Choroid plexus epithelial cell (primary cell): Measurements from ENCODE around the gene NSA2.
"Not testable (repeated sequence)": the region's sequence is repeated elsewhere in the genome, so short reads cannot be mapped to it uniquely, and the experiment has no call there.

ENCODE experiments used
- DNase-seq: peaks from one replicate; pipeline ENCODE4 v3.0.0-alpha.2; 2010; ENCODE audit warnings: low read depth
- H3K4me3 ChIP-seq: 2 replicates; pipeline ENCODE4 v1.5.1; 2011; ENCODE audit warnings: low read depth, mild to moderate bottlenecking, control low read depth, low read length, moderate library complexity
- TF ChIP-seq, protein P1 (sequence below): conservative IDR thresholded peaks from 2 replicates; pipeline ENCODE4 v1.5.1; 2011; ENCODE audit warnings: low read depth, mild to moderate bottlenecking, control low read depth, inconsistent platforms, low read length, moderate library complexity

The NSA2 gene

DNA sequence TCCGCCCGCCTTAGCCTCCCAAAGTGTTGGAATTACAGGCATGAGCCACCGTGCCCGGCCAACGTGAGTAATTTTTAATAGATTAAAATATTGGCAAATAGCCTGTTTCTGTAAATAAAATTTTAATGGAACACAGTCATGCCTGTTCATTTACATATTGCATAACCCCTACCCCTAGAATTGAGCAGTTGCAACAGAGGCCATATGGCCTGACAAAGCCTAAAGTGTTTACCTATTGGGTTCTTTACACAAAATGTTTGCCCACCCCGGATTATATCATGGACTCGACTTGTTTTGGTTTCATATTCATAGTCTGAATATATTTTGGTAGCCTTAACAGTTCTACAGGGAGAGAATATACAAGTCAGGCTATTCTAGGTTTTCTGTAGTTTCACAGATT, 5.3 kb downstream of the NSA2 start:
- H3K4me3 ChIP-seq: no peak overlapping the region
- DNase-seq: peak; percentile 7
- TF ChIP-seq, protein P1, sequence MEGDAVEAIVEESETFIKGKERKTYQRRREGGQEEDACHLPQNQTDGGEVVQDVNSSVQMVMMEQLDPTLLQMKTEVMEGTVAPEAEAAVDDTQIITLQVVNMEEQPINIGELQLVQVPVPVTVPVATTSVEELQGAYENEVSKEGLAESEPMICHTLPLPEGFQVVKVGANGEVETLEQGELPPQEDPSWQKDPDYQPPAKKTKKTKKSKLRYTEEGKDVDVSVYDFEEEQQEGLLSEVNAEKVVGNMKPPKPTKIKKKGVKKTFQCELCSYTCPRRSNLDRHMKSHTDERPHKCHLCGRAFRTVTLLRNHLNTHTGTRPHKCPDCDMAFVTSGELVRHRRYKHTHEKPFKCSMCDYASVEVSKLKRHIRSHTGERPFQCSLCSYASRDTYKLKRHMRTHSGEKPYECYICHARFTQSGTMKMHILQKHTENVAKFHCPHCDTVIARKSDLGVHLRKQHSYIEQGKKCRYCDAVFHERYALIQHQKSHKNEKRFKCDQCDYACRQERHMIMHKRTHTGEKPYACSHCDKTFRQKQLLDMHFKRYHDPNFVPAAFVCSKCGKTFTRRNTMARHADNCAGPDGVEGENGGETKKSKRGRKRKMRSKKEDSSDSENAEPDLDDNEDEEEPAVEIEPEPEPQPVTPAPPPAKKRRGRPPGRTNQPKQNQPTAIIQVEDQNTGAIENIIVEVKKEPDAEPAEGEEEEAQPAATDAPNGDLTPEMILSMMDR: no peak

DNA sequence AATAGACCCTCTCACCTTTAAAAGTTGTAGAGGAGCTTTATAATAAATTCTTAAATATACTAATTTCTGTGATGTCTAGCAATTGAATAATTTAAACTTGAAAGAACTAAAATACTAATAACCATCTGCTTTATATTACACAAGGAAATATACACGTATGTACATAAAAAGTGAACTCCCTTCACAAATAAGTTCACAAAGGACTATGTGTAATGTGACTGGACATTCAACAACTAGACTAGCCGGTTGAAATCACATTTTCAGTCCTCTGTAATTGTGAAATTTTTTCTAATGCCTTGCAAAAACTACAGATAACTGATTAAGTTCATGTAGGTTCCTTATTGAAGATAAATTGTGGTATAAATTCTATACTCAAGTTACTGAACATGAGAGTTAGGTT, 11.6 kb downstream of the NSA2 start:
- no peak for DNase-seq
- TF ChIP-seq, protein P1: no peak

DNA sequence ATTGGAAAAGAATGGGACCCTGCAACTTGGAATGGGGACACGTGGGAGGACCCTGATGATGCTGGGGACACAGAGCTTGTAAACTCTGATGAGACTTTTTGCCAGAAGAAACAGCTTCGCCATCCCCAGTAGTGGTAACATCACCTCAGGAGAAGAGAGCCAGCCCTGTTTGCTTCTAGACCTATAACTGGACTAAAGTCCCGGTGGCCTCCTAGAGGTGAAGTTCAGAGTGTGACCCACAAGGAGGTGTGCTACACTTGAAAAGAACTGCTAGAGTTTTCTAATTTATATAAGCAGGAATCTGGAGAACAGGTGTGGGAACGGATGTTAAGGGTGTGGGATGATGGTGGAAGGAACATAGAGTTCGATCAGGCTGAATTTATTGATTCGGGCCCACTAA, 19.8 kb downstream of the NSA2 start:
- no peak for DNase-seq
- no peak overlapping the region for H3K4me3 ChIP-seq
- TF ChIP-seq, protein P1: no peak

More for the DNA sequence above, 11.6 kb downstream of the NSA2 start:
- no peak overlapping the region for H3K4me3 ChIP-seq

DNA sequence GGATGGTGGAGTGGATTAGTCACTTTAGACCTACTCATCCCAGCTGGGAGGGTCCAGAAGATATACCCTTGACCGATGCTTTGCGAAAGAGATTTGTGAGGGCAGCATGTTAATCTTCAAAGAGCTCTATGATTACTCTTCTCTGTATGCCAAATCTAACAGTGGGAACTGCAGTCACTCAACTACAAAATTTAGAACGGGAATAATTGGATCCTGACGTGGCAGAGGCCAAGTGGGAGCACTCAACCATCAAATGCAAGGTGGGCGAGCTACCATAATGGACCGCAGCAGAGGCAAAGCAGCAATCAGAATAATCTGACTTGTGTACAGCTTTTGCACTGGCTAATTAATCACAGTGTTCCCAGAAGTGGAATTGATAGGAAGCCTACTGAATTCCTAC, 20.4 kb downstream of the NSA2 start:
- H3K4me3 ChIP-seq: no peak overlapping the region
- TF ChIP-seq, protein P1: no peak
- no peak for DNase-seq

DNA sequence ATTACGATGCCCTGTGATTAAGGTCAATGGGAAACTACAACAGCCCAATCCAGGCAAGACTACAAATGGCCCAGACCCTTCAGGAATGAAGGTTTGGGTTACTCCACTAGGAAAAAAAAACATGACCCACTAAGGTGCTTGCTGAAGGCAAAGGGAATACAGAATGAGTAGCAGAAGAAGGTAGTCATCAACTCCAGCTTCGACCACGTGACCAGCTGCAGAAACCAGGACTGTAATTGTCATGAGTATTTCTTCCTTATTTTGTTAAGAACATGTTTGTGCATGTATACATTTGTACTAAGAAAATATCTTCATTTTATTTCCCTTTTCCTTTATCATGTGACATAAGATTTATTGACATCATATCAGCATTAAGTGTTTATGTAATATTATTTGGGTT, 24.6 kb downstream of the NSA2 start:
- H3K4me3 ChIP-seq, DNase-seq: not testable (repeated sequence)

DNA sequence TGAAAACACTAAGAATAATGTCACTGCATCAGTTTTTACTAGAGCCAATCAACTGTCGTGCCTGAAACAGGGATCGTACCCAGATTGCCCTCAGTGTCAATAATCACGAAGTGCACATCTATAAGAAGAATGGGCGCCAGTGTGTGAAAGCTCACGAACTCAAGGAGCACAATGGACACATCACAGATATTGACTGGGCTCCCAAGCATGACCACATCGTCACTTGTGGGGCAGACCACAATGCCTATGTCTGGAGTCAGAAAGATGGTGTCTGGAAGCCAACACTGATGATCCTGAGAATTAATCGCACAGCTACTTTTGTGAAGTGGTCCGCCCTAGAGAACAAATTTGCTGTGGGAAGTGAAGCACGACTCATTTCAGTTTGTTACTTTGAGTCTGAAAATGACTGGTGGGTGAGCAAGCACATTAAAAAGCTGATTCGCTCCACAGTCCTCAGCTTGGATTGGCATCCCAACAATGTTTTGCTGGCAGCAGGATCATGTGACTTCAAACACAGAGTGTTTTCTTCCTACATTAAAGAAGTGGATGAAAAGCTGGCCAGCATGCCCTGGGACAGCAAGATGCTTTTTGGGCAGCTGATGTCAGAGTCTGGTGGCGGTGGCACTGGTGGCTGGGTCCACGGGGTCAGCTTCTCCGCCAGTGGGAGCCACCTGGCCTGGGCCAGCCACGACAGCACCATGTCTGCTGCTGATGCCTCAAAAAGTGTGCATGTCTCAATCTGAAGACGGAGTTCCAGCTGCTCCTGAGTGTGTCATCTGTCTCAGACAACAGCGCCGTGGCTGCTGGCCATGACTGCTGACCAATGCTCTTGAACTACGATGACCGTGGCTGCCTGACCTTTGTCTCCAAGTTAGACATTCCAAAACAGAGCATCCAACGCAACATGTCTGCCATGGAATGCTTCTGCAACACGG, 32.2 kb downstream of the NSA2 start:
- peak; percentile 5 for DNase-seq
- TF ChIP-seq, protein P1: no peak
- H3K4me3 ChIP-seq: no peak overlapping the region

DNA sequence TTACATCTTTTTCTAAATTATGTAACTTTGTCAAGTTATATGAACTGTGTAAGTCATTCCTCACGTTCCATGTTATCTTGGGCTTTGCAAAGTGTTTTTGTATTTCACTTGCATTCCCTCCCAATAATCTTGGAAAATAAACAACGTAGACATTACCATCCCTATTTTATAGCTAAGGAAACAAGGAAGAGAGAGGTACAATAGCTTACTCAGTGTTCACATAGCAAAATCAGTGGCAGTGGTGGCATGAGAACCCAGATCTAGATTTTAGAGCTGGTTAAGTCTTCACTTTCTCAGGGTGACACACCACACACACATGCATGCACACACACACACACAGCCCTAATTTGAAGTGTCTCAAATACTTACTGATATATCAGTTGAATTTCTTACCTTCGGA, 34.1 kb downstream of the NSA2 start:
- DNase-seq: no peak
- no peak overlapping the region for H3K4me3 ChIP-seq
- TF ChIP-seq, protein P1: no peak
